OCI-LY3 (cell line): Measurements from ENCODE around the gene TAS1R2.

Experiments used
- EZH2phosphoT487 ChIP-seq: fragments of 200-600 bp; shearing (Covaris generic); IDR thresholded peaks from 2 replicates; pipeline ENCODE4 v1.6.1; 2018; ENCODE audit warnings: antibody characterized with exemption, mixed run types, low read depth
- TF ChIP-seq, protein P1 (sequence below): fragments of 200-600, 300-600 bp; sonication (generic); IDR thresholded peaks from 2 replicates; pipeline ENCODE4 v1.5.1; 2014; ENCODE audit warnings: antibody characterized with exemption, low read length, low read depth

DNA sequence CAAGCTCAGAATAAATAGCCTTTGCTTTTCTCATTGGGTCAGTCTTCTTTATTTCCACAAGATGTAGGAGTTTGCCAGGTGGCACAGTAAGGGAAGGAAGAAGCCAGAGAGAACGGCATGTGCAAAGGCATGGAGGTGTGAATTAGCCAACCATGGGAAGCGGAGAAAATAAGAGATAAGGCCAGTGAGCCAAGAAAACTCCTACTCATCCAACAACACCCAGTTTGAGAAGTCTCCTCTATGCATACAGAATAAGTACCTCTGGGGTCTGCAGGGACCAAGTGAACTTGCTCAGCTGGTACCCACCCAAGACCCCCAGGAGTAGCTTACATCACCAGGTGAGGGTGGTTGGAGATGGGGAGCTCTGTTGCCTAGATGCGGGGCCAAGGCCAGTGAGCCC, 66.7 kb downstream of the TAS1R2 start:
- TF ChIP-seq, protein P1, sequence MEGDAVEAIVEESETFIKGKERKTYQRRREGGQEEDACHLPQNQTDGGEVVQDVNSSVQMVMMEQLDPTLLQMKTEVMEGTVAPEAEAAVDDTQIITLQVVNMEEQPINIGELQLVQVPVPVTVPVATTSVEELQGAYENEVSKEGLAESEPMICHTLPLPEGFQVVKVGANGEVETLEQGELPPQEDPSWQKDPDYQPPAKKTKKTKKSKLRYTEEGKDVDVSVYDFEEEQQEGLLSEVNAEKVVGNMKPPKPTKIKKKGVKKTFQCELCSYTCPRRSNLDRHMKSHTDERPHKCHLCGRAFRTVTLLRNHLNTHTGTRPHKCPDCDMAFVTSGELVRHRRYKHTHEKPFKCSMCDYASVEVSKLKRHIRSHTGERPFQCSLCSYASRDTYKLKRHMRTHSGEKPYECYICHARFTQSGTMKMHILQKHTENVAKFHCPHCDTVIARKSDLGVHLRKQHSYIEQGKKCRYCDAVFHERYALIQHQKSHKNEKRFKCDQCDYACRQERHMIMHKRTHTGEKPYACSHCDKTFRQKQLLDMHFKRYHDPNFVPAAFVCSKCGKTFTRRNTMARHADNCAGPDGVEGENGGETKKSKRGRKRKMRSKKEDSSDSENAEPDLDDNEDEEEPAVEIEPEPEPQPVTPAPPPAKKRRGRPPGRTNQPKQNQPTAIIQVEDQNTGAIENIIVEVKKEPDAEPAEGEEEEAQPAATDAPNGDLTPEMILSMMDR = no peak
- TF ChIP-seq EZH2phosphoT487 = no peak
